ENCODE measurements around the gene PLXNA3.

The PLXNA3 gene

DNA sequence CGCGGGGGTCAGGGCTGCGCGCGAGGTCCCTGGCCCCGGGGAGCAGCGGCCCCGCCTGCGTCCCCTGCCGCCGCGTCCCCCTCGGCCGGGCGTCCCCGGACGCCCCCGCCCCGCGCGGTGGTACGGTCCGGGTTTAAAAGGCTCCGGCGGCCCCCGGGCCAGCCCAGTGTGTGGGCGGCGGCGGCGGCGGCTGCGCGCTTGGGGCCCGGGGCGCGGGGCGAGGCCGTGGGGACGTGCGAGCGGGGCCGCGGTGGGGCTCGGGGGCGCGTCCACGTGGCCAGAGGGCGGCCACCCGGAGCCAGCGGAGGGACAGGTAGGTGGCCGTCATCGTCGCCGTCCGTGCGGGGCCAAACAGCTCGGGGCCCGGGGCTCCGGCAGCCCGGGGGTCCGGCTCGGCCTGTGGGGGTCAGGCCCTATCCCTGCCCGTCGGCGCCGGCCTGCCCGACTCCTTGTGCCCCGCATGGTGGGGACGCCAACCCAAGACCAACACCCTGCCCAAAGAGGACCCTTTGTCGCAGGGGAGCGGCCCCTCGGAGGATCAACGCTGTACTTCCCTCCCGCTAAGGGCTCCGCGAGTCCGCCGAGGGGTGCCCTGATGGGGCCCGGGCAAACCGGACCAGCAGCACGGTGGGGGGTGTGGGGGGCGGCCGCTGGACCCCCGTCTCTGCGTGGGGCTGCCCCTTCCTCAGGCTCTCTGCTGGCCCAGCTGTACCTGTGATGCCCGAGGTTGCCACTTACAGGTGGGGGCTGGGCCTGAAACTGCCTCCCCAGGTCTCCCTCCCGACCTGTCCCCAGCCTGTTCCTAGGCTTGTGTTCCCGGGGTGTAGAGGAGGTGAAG, at the start of gene PLXNA3:
Gene PLXNA3, plus strand, starts transcription at position 166 of the 838 bp plus-strand sequence. CDS start 1,903 bp downstream, outside the sequence.
- in situ Hi-C loops (cut with MboI; ENCODE audit: low sequenced_read_pairs): no loop called here

DNA sequence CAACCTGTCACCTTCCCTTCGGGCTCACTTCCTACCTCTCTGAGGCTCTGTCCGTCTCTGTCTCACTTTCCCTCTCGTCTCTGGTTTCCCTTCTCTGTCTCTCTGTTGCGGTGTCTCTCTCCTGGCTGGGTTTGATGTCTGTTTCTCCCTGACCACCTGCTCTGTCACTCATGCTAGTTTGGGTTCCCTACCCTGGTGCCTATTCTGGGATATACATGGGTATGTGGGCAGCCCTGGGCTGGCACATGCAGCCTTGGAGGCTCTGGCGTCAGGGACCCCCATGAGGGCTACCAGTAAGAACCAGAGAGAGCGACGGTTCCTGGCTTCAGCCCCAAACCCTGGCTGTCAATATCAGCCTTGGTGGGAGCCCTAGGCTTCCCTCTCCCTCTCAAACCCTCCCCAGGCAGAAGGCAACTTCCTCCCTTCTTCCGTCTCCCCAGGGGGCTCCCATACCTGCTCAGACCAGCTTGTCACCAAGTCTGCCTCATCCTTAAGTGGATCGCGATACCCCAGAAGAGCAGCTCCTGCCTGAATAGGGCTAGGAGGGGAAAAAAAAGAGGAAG, 49.3 kb upstream of the PLXNA3 start:
- in situ Hi-C loops (cut with MboI; ENCODE audit: low sequenced_read_pairs): no loop called here

DNA sequence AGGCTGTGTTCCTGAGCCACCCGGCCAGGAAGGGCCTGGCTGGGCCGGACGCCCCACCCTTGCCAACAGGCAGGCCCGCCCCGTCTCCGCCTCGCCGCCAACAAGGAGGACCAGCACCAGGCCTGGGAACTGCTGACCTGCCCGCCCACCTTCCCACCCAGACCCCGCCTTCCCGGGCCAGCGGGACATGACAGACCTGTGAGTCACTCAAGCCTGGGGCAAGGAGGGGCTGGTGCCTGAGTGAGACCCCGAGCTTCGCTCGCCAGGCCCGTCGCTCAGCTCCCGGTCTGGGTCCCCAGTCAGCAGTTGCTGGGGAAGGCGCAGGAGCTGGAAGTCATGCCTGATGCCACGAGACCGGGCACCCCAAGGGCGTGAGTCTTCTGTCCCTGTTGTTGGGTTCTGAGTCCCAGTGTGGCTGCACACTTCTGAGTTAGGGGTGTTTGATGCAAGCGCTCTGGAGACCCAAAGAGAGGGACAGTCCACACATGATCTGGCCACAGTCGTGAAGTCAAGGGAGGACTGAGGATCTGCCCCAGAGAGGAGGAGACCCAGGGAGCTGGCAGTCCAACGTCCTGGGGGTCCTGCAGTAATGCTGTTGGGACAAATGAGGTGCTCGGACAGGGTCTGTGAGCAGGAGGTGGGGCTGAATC, 48.7 kb upstream of the PLXNA3 start, which contains the start of gene DNASE1L1:
Gene DNASE1L1, minus strand, starts transcription at position 33 of the 650 bp plus-strand sequence. CDS start 3,686 bp downstream, outside the sequence.
- in situ Hi-C loops (cut with MboI; ENCODE audit: low sequenced_read_pairs): no loop called here

DNA sequence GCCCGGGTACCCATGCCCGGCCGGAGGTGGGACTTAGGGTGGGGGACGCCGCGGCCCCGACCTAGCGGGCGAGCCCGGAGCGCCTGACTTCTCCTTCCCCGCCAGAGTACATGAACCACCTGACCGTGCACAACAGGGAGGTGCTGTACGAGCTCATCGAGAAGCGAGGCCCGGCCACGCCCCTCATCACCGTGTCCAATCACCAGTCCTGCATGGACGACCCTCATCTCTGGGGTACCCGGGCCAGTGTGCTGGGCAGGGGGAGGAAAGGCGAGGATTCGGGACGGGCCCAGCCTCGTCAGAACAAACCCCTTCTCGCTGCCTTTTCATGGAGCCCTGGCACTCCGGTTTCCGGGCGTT, 46.1 kb upstream of the PLXNA3 start:
- in situ Hi-C loops (cut with MboI; ENCODE audit: low sequenced_read_pairs): no loop called here

DNA sequence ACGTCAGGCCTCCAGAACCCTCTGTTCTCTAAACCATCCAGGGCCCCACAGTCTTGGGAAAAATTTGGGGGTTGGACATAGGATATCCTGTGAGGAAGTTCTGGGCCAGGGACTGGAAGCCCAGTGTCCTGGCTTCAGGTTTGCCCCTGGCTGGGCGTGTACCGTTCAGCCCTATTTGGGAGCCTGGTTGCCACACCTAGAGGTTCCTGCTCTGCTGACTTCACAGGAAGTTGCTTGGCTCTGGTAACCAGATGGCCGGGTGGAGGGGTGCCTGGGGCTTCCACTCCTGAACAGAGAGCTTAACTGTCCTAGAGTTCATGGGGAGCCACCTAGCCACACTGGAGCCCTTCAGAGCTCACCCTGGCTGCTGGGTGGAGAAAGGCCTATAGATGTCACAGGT, 45.6 kb upstream of the PLXNA3 start:
- in situ Hi-C loops (cut with MboI; ENCODE audit: low sequenced_read_pairs): no loop called here

DNA sequence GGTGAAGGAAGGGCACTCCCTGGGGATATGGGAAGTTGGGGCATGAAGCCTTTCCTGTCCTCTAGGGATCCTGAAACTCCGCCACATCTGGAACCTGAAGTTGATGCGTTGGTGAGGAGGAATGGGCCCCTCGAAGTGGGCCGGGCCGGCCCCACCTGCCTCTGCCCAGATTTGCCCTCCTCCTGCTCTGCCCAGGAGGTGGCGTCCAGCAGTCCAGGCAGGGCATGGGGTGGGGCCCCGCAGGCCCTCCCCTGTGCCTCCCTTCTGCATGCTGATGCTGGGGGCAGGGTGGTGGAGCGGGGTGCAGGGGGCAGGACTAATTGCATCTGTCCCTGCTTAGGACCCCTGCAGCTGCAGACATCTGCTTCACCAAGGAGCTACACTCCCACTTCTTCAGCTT, 44.9 kb upstream of the PLXNA3 start:
- in situ Hi-C loops (cut with MboI; ENCODE audit: low sequenced_read_pairs): no loop called here

DNA sequence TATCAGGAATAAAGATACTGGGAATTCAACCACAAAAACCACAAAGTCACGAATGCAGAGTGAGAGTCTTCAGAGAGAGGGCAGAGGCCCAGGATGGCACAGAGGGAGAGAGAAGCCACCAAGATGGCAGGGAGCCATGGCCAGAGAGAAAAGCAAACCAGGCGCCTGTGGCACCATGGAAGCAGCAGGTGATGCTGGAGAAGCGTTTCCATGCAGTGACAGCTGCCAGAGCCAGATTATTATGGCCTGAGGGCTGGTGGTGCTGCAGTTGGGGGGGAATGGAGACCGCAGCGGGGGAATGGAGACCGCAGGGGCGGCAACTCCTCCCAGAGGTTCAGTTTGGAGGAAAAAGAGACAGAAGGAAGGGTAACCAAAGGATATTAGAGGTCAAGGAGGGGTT, 40.9 kb upstream of the PLXNA3 start:
- in situ Hi-C loops (cut with MboI; ENCODE audit: low sequenced_read_pairs): no loop called here

DNA sequence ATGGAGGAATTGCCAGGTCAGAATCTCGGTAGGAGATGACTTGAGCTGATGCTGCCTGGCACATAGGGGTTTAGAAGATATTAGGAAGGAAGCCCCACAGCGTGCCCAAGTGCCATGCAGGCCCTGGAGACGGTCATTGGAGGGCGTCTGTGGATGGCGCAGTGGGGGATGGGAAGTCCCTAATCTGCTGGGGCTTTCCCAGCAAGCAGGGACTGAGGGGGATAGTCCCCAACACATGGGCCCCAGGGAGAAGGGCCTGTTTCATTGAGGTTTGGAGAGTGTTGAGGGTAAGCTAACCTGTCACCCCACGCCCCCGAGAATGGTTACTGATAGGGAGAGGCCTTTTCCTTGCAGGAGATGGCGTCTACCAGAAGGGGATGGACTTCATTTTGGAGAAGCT, 38.9 kb upstream of the PLXNA3 start:
- in situ Hi-C loops (cut with MboI; ENCODE audit: low sequenced_read_pairs): no loop called here

DNA sequence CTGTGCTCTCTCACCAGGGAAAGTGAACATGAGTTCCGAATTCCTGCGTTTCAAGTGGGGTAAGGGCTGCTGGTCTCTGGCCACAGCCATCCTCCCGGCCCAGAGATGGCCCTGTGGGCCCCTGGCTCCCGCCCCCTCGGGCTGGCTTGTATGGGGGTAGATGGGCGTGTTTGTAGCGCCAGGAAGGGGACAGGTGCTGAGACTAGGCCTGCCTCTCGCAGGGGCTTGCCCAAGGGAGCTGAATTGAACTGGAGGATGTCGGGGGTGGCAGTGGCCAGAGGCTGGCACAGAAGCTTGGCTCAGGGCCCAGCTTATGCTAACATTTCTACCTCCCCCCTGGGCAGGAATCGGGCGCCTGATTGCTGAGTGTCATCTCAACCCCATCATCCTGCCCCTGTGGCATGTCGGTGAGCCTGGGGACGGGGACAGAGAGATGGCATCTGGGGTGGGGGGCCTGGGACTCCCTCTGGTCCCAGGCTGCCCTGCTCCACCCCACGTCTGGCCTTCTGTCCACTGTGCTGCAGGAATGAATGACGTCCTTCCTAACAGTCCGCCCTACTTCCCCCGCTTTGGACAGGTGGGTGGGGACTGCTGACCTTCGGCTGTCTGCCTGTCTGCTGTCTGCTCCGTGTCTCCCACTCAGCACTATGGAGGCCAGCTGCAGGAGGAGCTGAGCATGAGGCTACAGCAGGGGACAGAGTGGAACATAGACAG, 38.2 kb upstream of the PLXNA3 start:
- in situ Hi-C loops (cut with MboI; ENCODE audit: low sequenced_read_pairs): no loop called here

DNA sequence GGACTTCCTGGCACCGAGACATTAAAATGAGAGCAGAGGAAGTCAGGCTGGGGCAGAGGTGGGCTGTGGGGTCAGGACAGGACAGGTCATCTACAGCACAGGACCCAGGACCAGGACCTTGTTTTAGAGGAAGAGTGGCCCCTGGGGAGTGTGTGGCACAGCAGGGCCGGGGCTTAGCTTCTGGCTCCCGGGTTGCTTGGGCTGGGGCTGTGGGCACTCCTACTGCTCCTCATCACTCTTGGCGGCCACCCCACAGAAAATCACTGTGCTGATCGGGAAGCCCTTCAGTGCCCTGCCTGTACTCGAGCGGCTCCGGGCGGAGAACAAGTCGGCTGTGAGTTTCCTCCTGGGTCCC, 37.7 kb upstream of the PLXNA3 start:
- in situ Hi-C loops (cut with MboI; ENCODE audit: low sequenced_read_pairs): no loop called here

DNA sequence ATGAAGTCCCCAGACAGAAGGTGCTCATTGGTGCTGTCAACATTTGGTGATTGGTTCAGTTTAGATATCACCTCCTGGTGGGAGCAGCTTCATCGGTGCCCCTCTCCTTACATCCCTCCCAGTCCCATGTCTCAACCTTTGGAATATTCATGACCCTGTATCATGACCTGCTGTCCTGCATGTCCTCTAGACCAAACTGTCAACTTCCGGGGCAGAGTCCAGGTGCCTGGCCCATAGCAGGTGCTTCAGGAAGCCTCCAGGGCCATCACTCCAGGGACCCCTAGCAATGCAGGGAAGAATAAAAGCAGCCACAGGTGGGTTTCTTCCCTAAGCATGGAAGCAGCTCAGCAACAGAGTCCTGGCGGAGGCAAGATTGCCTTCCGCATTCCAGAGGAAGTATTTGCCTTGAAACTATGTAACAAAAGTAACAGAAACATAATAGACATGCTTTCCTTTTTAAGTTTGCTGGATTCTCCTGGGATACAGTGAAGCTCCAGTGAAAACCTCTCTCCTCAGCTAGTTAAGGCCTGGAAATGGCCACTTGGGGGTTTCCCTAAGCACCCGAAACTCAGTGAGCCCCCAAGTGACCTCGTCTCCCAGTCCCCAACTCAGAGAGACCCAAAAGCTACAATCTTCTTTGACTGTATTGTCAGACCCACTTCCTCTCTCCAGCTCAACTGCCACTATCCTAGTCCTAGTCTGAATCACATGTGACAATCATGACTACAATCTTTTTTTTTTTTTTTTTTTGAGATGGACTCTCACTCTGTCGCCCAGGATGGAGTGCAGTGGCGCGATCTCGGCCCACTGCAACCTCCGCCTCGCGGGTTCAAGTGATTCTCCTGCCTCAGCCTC, 30.9 kb upstream of the PLXNA3 start:
- in situ Hi-C loops (cut with MboI; ENCODE audit: low sequenced_read_pairs): no loop called here

DNA sequence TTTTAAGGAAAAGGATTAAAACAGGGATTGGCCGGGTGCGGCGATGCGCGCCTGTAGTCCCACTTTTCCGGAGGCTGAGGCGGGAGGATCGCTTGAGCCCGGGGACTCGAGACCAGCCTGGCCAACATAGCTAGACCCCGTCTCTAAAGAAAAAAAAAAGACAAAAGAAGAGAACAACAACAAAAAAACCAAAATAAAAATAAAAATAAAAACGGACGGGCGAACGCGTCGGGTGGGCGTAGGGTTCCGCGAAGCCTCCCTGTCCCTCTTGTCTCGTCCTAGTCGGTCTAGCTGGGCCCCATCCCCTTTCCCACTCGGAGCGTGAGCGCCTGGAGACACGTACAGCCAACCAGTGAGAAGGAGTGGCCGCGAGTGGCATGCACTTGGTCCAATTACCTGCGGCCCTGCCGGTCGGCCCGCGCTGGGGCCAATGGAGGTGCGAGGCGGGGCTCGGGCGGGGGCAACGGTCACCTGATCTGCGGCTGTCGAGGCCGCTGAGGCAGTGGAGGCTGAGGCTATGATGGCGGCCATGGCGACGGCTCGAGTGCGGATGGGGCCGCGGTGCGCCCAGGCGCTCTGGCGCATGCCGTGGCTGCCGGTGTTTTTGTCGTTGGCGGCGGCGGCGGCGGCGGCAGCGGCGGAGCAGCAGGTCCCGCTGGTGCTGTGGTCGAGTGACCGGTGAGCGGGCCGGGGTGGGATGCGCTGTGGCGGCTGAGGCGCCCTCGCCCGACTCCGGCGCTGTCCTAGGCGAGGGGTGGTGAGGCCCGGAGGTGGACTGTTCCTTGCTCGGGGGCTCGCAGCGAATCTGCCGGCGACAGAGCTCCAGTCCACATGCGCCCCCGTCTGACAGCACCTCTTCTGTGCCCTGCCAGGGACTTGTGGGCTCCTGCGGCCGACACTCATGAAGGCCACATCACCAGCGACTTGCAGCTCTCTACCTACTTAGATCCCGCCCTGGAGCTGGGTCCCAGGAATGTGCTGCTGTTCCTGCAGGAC, 29.6 kb upstream of the PLXNA3 start, which contains the start of gene ATP6AP1:
Gene ATP6AP1, plus strand, starts transcription at position 502 of the 996 bp plus-strand sequence. Its CDS starts 16 bp downstream, at position 518.
- in situ Hi-C loops (cut with MboI; ENCODE audit: low sequenced_read_pairs): no loop called here

DNA sequence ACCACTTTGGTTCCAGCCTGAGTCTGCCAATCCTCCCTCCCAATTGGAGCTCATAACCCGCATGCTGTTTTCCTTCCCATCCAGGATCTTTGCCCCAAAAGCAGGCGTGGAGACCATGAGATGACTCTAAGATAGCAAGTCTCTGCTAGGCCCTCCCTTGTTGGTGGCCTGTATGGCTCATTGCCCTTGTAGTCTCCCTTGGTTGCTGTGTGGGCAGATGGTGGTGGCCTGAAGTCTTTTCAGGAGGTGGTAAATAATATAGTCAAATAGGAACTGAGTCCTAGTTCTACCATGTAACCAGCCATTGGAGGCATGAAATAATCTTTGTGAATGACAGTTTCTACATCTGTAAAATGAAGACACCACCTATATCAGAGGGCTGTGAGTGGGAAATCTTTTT, 28.4 kb upstream of the PLXNA3 start:
- in situ Hi-C loops (cut with MboI; ENCODE audit: low sequenced_read_pairs): no loop called here

DNA sequence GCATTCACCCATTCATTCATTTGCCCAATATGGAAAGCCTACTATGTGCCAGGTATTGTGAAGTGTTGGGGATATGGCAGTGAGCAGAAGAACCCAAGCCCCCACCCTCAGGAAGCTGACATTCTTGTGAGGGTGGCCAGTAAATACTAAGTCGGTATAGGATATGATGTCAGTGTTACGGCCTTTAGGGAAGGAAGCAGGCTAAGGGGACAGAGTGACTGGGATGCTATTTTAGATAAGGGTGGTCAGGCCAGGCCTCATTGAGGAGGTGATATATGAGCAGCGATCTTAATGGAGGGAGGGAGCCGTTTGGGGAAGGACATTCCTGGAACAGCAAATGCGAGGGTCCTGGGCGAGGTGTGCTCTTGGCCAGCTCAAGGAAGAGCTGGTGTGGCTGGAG, 27.6 kb upstream of the PLXNA3 start:
- in situ Hi-C loops (cut with MboI; ENCODE audit: low sequenced_read_pairs): no loop called here

DNA sequence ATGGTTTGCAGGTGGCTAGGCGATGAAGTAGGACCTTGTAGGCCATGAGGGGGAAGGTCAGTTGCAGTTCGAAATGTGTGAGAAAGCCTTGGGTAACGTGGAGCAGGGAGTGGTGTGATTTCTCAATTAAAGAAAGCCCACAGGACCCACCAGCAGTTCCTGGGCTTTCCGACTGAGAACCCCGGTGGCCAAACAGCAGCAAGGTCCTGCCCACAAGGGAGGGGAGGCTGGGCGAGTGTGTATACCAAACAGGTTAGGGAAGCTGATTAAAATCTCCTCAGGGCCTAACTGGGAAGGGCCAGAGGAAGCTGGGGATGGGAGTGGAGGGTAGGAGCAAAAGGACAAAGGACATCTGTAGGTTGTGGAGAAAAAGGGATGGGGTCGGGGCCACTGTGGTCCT, 27.2 kb upstream of the PLXNA3 start:
- in situ Hi-C loops (cut with MboI; ENCODE audit: low sequenced_read_pairs): no loop called here

DNA sequence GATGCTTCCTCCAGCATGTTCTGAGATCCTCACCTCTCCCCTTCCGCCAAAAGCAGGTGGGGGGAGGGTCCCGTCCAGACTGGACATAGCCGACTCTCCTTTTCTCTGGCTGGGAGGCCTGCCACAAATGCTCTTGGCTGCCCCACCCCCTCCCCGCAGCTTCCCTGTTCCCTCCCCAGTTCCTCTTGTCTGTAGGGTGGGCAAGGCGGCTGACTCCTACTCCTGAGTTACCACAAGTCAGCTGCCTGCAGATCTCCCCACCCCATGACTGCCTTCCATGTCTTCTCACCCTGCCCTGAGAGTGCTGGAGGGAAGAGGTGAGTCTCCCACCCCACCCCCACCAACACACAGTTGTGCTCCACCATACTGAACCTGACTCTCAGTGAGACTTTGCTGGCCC, 26.7 kb upstream of the PLXNA3 start:
- in situ Hi-C loops (cut with MboI; ENCODE audit: low sequenced_read_pairs): no loop called here

DNA sequence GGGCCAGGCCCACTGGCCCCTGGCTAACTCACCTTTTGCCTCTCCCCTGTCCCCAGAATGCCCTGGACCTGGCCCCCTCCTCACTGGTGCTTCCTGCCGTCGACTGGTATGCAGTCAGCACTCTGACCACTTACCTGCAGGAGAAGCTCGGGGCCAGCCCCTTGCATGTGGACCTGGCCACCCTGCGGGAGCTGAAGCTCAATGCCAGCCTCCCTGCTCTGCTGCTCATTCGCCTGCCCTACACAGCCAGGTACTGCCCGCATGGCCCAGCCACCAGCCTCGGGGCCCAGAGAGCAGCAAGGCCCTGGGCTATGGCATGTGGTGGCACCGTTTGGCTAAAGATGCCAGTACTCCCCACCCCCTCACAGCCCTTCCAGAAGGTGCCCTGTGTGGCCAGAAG, 25.9 kb upstream of the PLXNA3 start:
- in situ Hi-C loops (cut with MboI; ENCODE audit: low sequenced_read_pairs): no loop called here

DNA sequence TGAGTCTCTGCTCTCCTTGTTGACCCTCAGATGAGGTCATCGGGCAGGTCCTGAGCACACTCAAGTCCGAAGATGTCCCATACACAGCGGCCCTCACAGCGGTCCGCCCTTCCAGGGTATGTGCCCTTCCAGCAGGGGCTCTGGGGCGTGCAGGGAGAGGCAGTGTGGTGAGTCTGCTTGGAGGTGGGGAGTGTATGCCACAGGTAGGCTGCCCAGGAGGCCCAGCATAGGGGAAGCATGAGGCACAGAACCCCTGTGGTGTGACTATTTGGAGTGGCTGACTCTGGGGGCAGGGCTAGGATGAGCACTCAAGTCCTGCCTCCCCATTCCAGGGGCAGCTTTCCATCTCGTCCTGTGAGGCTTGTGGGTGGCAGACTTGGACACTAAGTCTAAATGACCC, 24.5 kb upstream of the PLXNA3 start:
- in situ Hi-C loops (cut with MboI; ENCODE audit: low sequenced_read_pairs): no loop called here
